ENCODE results near the gene SAPCD1.

DNA sequence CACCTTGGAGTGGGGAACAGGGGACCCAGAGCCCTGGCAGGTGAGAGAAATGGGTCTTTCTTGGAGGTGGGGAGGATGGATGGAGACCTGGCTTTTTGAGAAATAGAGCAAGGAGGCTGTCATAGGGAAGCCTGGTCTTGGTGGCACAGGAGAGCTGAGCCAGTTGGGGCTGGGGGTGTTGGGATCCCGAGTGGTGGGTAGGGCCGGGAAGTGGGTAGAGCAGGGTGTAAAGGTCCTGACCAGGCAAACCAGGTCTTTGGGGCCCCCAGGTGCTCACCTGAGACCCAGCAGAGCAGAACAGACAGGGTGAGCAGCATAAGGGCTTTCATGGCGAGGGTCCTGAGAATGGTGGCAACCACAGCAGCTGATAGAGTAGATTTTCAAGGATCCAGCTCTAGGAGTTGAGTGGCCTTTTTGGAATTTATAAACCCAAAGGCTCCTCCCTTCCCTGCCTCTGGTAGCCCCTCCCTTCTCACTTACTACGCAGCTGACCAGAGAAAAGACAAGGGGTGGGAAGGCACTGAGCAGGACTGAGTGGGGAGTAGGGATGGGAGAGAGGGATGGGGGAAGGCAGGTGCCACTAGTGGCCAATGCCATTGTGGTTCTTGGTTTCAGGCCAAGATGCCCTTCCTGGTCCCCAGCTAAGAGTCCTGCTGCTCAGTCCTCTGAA is 41.0 kb upstream of the SAPCD1 start, which contains the start of gene LY6G6C:
- TF ChIP-seq CTCF (IDR thresholded peaks at IDR 0.05) (no peak), ZFX (IDR thresholded peaks at IDR 0.05; ENCODE audit: borderline replicate concordance) (no peak)

All from 22Rv1 (cell line).